ENCODE data around the gene ACSS1.

GRCh38 chr20:25073544-25073943, 15.6 kb upstream of the ACSS1 start:
- TF ChIP-seq CTCF (IDR thresholded peaks at IDR 0.05): no peak
- no peak for TF ChIP-seq POLR2A (IDR thresholded peaks at IDR 0.05)
